ENCODE data around the gene PDK3.

Gene PDK3

DNA sequence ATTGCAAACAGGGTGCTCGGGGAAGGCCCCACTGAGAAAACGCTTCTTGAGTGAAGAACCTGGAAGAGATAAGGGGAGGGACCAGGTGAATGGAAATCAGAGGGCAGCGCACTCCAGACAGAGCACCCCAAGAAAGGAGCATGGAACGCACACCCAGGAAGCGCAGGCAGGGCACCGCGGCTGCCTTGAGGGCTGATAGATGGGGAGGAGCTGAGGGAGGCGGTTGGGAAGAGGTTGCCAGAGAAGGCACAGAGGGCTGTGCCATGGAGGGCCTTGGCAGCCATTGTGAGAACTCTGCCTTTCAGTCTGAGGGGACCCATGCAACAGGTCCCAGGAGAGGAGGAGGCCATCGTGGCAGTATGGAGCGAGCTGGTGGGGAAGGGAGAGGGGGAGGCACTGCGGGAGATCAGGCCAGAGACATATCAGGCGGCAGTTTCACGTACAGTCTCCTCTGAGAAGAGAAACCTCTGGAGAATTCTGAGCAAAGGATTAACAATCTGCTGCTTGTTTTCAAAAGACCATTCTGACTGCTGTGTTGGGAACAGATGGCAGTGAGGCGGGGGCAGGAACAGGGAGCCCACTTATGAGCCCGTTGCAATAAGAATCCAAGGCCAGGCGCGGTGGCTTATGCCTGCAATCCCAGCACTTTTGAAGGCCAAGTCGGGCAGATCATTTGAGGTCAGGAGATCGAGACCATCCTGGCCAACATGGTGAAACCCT, 98.4 kb downstream of the PDK3 start:
- no peak for DNase-seq

DNA sequence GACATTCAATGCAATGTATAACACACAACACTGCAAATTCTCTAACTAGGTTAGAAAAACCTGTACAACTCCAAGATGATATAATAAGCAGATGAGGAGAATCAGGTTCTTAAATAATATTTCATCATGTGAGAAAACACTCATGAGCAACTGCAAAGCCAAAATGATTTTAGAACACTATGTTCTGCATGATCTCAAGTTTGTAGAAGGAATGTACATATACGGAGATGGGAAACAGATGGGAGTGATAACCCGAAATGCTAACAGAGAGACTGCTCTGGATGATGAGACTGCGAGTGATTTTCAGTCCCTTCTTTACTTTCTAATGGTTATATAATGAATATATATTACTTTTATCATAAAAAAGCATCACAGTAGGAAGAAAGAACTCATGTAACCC, 101.2 kb downstream of the PDK3 start:
- no peak for DNase-seq

DNA sequence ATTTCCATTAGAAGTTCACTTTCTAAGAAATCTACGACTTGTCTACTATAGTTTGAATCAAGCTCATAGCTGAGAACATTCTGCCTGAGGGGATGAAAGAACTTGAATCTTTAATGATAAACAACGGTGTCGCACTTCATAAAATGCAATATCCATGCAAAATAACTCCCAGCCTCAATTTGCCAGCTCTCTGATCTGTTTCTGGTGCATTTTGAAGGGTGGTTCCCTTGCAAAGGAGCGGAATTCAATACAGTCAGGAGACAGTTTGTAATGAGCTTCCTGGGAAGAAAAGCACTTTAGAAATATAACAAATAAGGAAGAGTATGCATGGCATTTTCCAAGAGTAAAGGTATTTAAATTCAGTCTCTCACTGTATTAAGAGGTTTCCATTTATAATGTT, 102.1 kb downstream of the PDK3 start:
- DNase-seq: no peak

DNA sequence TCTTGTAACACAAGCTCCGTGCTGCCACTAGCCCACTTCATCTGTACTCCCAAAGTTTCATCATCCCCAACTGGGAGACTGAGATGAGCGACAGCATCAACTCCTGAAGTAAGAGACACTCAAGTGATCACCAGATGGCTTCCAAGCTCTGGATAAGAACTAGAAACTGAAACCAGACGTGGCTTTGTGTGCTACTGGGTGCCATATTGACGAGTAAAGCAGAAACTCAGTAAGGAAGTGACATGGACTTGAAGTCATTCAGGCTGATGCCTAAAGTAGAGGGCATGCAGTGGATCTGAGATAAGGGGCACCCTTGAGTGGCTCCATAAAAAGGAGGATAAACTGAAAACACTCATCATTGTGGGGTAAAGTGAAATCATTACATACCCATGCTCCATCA, 109.7 kb downstream of the PDK3 start:
- no peak for DNase-seq

DNA sequence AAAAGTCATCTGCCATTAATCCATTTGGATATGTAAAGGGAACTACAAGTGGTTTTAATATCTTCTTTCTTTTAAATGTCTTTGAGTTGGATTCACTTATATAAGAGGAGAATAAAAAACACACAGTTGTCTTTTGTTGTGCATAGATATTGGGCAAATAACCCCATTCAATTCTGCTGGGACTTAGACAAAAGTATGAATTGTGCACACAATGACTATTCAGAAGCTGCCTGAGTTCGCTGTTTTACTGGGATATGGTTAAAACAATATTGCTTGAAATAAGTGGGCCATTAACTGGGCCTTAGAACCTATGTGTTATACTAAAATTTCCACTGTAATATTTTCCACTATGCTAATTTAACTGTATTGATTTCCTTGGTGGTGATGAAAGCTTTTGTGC, 110.4 kb downstream of the PDK3 start:
- DNase-seq: no peak

DNA sequence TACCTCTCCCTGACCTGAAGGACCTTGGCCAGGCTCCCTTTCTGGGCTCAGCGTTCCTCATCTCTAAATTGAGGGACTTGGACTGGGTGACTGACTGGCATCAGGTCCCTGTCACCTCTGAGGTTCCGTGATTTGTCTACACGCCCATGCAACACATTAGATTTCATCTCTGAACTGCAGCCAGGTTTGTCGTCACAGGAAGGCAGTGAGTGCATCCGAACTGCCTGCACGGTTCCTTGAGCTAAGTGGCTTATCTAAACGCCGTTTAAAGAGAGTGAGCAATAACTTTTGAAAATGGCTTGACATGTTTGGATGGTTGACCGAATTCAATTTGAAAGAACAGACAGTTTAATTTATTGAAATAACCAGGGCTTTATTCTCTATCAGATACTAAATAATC, 112.0 kb downstream of the PDK3 start:
- no peak for DNase-seq

All from CD4-positive, alpha-beta T cell treated with Interleukin-17A for 4 hours (primary cell).